ENCODE data around the gene DUSP21.
"Not testable (repeated sequence)": the region's sequence is repeated elsewhere in the genome, so short reads cannot be mapped to it uniquely, and the experiment has no call there.

The DUSP21 gene

GRCh38 chrX:44876086-44876485, 32.3 kb downstream of the DUSP21 start:
- no peak for DNase-seq (ENCODE audit: low spot score)

- no peak for DNase-seq (ENCODE audit: low spot score)
Observed at GRCh38 chrX:44876767-44877166, 32.9 kb downstream of the DUSP21 start.

GRCh38 chrX:44878780-44879179, 35.0 kb downstream of the DUSP21 start:
- no peak for DNase-seq (ENCODE audit: low spot score)

- no peak for DNase-seq (ENCODE audit: low spot score)
Observed at GRCh38 chrX:44881549-44881948, 37.7 kb downstream of the DUSP21 start.

GRCh38 chrX:44882635-44883034, 38.8 kb downstream of the DUSP21 start:
- DNase-seq (ENCODE audit: low spot score), result no peak

GRCh38 chrX:44884944-44885343, 41.1 kb downstream of the DUSP21 start:
- DNase-seq (ENCODE audit: low spot score), result no peak

GRCh38 chrX:44889824-44890223, 46.0 kb downstream of the DUSP21 start:
- DNase-seq (ENCODE audit: low spot score), result no peak

GRCh38 chrX:44890247-44890646, 46.4 kb downstream of the DUSP21 start:
- DNase-seq (ENCODE audit: low spot score), result no peak

GRCh38 chrX:44890687-44891086, 46.9 kb downstream of the DUSP21 start:
- DNase-seq (ENCODE audit: low spot score), result not testable (repeated sequence)

- DNase-seq (ENCODE audit: low spot score), result no peak
Observed at GRCh38 chrX:44891642-44892041, 47.8 kb downstream of the DUSP21 start.

Measured in AG08395 (cell line).